Fibroblast of lung (primary cell): Measurements from ENCODE around the gene VCP.

Source experiments
- EZH2 ChIP-seq: IDR thresholded peaks from 2 replicates; pipeline ENCODE4 v1.5.1; 2012; ENCODE audit warnings: low read length, control low read depth, mild to moderate bottlenecking; ENCODE audit errors: missing control alignments
- TF ChIP-seq, protein P1 (sequence below), 2 donors: IDR thresholded peaks in 1 of 2; conservative IDR thresholded peaks in 1 of 2; 1 replicate in 1 of 2; 2 replicates in 1 of 2; pipeline ENCODE4 v1.5.1; 2011 to 2012; ENCODE audit warnings: low read length in 2 of 2, control low read depth in 1 of 2, inconsistent platforms in 1 of 2, low read depth in 1 of 2, mild to moderate bottlenecking in 1 of 2

DNA sequence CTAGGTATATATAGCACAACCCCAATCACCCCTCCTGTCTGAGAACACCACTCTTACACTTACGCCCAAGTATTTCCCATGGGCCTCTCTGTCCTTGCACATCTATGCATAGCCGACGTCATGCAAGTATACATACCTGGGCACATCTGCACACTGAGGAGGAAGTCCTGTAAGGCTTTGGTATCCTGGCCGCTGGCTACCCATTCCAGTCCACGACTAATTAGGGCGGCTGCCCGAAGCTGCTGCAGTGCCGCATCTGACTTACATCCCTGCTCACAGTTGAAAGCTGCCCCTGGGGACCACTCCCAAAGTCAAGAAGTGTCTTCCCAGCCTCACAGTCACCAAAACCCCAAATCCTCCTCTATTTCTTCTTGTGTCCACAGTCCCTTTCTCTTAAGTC lies 2.4 kb upstream of the VCP start:
- TF ChIP-seq, protein P1, sequence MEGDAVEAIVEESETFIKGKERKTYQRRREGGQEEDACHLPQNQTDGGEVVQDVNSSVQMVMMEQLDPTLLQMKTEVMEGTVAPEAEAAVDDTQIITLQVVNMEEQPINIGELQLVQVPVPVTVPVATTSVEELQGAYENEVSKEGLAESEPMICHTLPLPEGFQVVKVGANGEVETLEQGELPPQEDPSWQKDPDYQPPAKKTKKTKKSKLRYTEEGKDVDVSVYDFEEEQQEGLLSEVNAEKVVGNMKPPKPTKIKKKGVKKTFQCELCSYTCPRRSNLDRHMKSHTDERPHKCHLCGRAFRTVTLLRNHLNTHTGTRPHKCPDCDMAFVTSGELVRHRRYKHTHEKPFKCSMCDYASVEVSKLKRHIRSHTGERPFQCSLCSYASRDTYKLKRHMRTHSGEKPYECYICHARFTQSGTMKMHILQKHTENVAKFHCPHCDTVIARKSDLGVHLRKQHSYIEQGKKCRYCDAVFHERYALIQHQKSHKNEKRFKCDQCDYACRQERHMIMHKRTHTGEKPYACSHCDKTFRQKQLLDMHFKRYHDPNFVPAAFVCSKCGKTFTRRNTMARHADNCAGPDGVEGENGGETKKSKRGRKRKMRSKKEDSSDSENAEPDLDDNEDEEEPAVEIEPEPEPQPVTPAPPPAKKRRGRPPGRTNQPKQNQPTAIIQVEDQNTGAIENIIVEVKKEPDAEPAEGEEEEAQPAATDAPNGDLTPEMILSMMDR (conservative IDR thresholded peaks at IDR 0.05 in 1 of 2, IDR thresholded peaks at IDR 0.05 in 1 of 2; ENCODE audit: low read depth in 1 of 2, low read length in 2 of 2), result no peak
- TF ChIP-seq EZH2, result no peak
